Peyer's patch (tissue), 4 donors: ENCODE measurements around the gene CCND1. TPM values are rescaled to one million over a fixed set of nuclear protein-coding genes. Genes with fewer than 3 reads are reported as not detected.
"Not testable (repeated sequence)": the region's sequence is repeated elsewhere in the genome, so short reads cannot be mapped to it uniquely, and the experiment has no call there.

ENCODE experiments used
- DNase-seq, 3 donors: peaks; one replicate each; pipeline ENCODE4 v3.0.0-alpha.2; 2017 to 2019
- H3K27ac ChIP-seq, 4 donors: fragments of 200-600 bp; sonication (generic); one replicate each; pipeline ENCODE4 v1.5.1; 2016 to 2019
- H3K27me3 ChIP-seq, 2 donors: fragments of 200-600 bp; sonication (generic); one replicate each; pipeline ENCODE4 v1.5.1; 2019
- H3K36me3 ChIP-seq, 3 donors: fragments of 200-600 bp; sonication (generic); one replicate each; pipeline ENCODE4 v1.5.1; 2016 to 2019
- H3K4me1 ChIP-seq, 4 donors: fragments of 200-600 bp; sonication (generic); one replicate each; pipeline ENCODE4 v1.5.1; 2016 to 2019
- H3K4me3 ChIP-seq, 4 donors: fragments of 200-600 bp; sonication (generic); 1 replicate in 3 of 4; 2 replicates in 1 of 4; pipeline ENCODE4 v1.5.1; 2016 to 2019; ENCODE audit warnings: mild to moderate bottlenecking in 1 of 4
- H3K9me3 ChIP-seq, 4 donors: fragments of 200-600 bp; sonication (generic); one replicate each; pipeline ENCODE4 v1.5.1; 2016 to 2019; ENCODE audit warnings: mild to moderate bottlenecking in 1 of 4
- CTCF ChIP-seq, 6 experiments: fragments of 450-650 bp in 4 of 6; fragments of 200-600 bp in 2 of 6; sonication (generic) in 1 of 6; IDR thresholded peaks; one replicate each; pipeline ENCODE4 v1.5.1; 2017 to 2019; ENCODE audit warnings: antibody characterized with exemption in 6 of 6, mild to moderate bottlenecking in 3 of 6, moderate library complexity in 1 of 6
- POLR2A ChIP-seq, 2 donors: fragments of 450-650 bp; IDR thresholded peaks; one replicate each; pipeline ENCODE4 v1.5.1; 2017; ENCODE audit warnings: antibody characterized with exemption in 2 of 2, mild to moderate bottlenecking in 2 of 2, moderate library complexity in 2 of 2
- total RNA-seq, 4 donors: library from RNA; depleted of rRNA; stranded (reverse); fragments of >200 nt; gene quantifications; one replicate each; pipeline ENCODE4 v1.1.0, GENCODE V29; 2016

Gene CCND1
- total RNA-seq, 4 donors from 2014 or later = 13.5 to 46.6 (median 40.0) TPM

GRCh38 chr11:69615545-69616278 is 25.2 kb upstream of the CCND1 start:
- no peak for TF ChIP-seq POLR2A (IDR thresholded peaks at IDR 0.05)
- no peak for TF ChIP-seq CTCF (IDR thresholded peaks at IDR 0.05)
- Histone ChIP-seq H3K4me3 (no peak overlapping the region), H3K4me1 (no peaks in the 10 kb centered on the region), H3K27ac (no peak overlapping the region), H3K27me3 (no peaks in the 10 kb centered on the region), H3K9me3 (no peaks in the 10 kb centered on the region), H3K36me3 (no peaks in the 10 kb centered on the region)
- DNase-seq = no peak

GRCh38 chr11:69617220-69617619 is 23.7 kb upstream of the CCND1 start:
- Histone ChIP-seq H3K4me1 (no peaks in the 10 kb centered on the region), H3K36me3 (no peaks in the 10 kb centered on the region), H3K4me3 (no peak overlapping the region), H3K27me3 (no peaks in the 10 kb centered on the region), H3K9me3 (no peaks in the 10 kb centered on the region), H3K27ac (no peak overlapping the region)
- no peak for DNase-seq
- TF ChIP-seq CTCF (IDR thresholded peaks at IDR 0.05) (no peak), POLR2A (IDR thresholded peaks at IDR 0.05) (no peak)

GRCh38 chr11:69617682-69618081 is 23.3 kb upstream of the CCND1 start:
- H3K36me3 ChIP-seq = no peaks in the 10 kb centered on the region
- H3K9me3 ChIP-seq = no peaks in the 10 kb centered on the region
- no peak for DNase-seq
- H3K27me3 ChIP-seq = no peaks in the 10 kb centered on the region
- TF ChIP-seq POLR2A (IDR thresholded peaks at IDR 0.05) (no peak), CTCF (IDR thresholded peaks at IDR 0.05) (no peak)
- no peaks in the 10 kb centered on the region for H3K4me1 ChIP-seq
- H3K27ac ChIP-seq = no peak overlapping the region
- no peak overlapping the region for H3K4me3 ChIP-seq

- DNase-seq = no peak
- Histone ChIP-seq H3K4me1 (no peaks in the 10 kb centered on the region), H3K27me3 (no peaks in the 10 kb centered on the region), H3K27ac (no peak overlapping the region), H3K9me3 (no peaks in the 10 kb centered on the region), H3K36me3 (no peaks in the 10 kb centered on the region), H3K4me3 (no peak overlapping the region)
- TF ChIP-seq CTCF (IDR thresholded peaks at IDR 0.05) = no peak
- TF ChIP-seq POLR2A (IDR thresholded peaks at IDR 0.05) = no peak
Observed at GRCh38 chr11:69618237-69618636, 22.7 kb upstream of the CCND1 start.

- Histone ChIP-seq H3K36me3 (no peaks in the 10 kb centered on the region), H3K4me3 (no peak overlapping the region), H3K4me1 (no peaks in the 10 kb centered on the region), H3K27ac (no peak overlapping the region), H3K9me3 (no peaks in the 10 kb centered on the region), H3K27me3 (no peaks in the 10 kb centered on the region)
- TF ChIP-seq POLR2A (IDR thresholded peaks at IDR 0.05) = no peak
- no peak for TF ChIP-seq CTCF (IDR thresholded peaks at IDR 0.05)
- DNase-seq = no peak
Observed at GRCh38 chr11:69620683-69621290, 20.2 kb upstream of the CCND1 start.

GRCh38 chr11:69622097-69622681 is 18.8 kb upstream of the CCND1 start:
- not testable (repeated sequence) for H3K4me1 ChIP-seq, H3K27me3 ChIP-seq, H3K36me3 ChIP-seq, H3K9me3 ChIP-seq, DNase-seq, H3K27ac ChIP-seq, H3K4me3 ChIP-seq
